IPS DF 19.7 (cell line): ENCODE results near the gene F2.
"Not testable (repeated sequence)": the region's sequence is repeated elsewhere in the genome, so short reads cannot be mapped to it uniquely, and the experiment has no call there.

Source experiments
- DNase-seq: peaks from one replicate; pipeline ENCODE4 v3.0.0-alpha.2; 2013; ENCODE audit warnings: low read depth, low spot score

The F2 gene

DNA sequence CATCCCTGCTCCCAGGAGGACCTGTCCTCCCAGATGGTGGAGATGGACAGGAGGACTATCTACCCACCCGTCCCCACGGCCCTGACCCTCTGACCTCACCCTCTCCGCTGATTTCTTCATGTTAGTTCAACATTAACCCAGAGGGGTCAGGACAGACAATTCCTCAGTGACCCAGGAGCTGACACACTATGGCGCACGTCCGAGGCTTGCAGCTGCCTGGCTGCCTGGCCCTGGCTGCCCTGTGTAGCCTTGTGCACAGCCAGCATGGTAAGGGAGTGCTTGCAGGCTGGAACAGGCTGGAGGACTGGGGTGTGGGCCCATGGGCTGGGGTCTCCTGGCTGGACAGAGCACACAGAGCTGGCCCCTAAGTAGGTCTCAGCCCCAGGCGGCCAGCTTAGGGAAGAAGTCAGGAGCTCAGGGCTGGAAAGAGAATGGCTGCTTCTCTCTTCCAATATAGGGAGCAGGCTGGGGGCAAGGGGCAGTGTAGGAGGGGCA is at the start of gene F2:
Gene F2, plus strand, starts transcription at position 166 of the 495 bp plus-strand sequence. Its CDS starts 23 bp downstream, at position 189.
- no peak for DNase-seq

DNA sequence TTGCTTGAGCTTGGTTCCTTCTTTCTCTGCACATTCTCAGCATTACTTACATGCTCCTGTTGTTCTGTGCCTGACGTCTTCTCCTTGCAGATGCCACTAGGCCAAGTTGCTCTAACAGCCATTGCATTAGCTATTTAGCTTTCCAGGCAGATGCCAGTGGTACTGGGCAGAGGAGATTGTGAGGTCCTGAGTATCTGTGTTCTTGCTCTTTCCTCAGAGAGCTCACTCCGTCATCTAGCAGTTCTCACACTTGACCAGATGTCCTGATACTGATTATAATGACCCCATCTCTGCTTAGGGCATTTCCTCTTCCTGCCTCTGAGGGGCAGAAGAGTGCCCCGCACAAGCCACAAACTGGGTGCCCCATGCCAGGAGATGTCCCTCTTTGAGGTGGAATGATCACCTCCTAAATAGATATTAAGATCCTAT is 49.3 kb upstream of the F2 start:
- DNase-seq: no peak

DNA sequence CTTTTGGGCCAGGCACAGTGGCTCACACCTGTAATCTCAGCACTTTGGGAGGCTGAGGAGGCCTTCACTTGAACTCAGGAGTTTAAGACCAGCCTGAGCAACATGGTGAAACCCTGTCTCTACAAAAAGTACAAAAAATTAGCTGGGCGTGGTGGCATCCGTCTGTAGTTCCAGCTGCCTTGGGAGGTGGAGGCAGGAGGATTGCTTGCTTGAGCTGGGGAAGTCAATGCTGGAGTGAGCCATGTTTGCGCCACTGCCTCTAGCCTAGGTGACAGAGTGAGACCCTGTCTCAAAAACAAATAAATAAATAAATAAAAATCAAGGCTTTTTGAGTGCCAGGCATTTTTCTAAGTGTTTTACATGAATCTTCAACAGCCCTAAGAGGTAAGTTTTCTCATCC is 48.5 kb upstream of the F2 start:
- DNase-seq: not testable (repeated sequence)

DNA sequence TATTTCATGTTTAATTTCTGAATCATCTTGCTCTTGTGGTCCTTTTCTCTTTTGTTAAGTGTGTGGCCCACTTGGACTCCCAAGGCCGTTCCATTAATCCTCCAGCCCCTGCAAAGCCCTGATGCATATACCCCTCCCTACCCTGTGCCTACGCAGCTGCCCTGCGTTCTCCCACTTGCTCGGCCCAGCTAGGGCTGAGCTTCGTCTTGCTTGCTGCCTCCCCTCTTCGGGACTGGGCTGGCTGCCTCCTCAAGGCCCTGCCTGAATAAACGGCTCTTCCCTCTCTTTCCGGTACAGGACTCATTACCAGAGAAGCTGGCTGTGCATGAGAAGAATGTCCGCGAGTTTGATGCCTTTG is 47.1 kb upstream of the F2 start:
- no peak for DNase-seq

DNA sequence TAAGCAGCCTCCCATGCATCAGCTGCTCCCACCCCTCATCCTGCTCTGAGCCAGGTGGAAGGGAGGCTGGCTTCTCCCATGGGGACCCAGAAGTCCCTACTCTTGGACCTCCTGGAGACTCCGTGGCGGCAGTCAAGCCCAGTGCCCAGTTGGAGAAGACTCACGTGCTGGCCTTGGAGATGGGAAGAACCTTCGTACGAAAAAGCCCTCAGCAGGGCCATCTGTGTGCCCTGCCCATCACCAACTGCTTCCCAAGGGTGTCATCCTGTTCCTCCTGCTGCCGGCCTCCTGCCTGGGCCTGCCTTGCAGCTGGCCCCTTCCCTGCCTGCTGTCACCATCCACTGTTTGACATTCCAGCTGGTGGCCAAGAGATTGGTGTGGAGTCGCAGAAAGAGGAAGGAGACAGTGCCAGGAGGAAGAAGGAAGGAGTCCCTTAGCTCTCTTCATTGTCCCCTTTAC is 46.6 kb upstream of the F2 start:
- DNase-seq: no peak

DNA sequence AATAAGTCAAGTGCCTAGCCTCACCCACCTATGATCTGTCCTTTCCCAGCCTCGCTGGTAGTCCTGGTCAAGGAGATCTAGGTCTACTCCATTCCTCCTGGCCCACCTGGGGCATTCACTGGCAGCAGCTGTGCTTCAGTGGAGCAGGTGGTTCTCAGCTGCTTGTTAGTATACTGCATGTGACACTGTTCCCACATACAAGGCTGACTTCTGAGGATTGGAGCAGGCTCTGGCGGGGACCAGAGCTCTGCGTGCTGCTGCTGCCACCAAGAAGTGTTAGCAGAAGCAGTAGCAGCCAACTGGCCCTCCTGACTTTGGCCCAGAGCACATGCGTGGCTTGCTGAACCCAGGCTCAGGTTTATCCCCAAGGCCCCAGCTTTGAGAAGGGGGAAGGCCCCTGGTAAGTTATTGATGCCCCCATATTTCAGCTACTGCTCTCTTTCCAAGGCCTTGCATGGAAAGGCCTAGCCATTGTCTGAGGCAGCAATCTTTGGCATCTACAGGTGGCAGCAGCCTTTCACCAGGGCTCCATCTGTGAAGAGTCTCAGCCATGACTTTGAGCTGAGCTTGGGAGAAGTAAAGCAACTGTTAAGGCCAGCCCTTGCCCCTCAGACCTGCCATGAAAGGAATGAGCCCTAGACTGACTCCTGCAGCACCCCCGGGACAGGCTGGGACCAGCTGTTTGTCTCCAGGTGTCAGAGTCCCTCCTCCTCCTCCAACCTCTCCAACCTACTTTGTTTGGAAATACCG is 45.1 kb upstream of the F2 start:
- DNase-seq: no peak

DNA sequence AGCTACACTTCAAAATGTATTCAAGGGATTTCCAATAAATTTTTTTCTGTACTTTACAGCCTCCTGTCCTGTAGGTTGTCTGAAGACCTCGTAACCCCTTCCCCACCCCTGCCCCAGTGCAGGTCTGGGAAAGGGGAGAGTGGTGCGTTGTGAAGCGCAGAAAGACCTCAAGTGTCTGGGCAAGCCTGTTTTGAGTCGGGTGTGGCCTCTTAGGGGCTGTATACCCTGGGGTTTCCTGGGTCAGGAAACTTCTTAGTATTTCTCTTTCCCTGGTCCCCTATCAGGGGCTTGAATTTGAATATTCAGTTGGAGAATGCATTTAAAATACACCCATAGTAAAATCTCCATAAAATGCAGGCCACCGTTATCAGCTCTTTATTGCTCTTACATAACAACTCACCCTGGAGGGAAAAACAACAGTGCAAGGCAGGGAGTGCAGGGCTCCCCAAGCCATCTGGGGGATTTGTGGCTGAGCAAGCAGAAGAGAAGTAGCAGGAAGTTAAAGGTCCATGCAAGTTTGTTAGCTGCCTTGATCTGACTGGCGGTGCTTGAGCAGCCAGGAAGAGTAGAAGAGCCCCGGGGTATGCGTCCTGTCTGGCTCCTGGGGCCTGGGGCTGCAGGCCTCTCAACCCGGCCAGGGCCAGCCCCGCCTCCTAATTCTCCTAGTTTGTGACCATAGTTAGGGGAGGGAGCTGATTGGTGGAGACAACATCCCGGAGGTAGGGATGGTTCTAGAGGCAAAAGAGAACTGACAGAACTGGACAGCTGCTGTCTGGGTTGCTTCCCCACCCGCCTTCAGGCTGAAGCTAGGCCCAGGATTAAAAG is 44.3 kb upstream of the F2 start:
- peak; percentile 50 for DNase-seq

DNA sequence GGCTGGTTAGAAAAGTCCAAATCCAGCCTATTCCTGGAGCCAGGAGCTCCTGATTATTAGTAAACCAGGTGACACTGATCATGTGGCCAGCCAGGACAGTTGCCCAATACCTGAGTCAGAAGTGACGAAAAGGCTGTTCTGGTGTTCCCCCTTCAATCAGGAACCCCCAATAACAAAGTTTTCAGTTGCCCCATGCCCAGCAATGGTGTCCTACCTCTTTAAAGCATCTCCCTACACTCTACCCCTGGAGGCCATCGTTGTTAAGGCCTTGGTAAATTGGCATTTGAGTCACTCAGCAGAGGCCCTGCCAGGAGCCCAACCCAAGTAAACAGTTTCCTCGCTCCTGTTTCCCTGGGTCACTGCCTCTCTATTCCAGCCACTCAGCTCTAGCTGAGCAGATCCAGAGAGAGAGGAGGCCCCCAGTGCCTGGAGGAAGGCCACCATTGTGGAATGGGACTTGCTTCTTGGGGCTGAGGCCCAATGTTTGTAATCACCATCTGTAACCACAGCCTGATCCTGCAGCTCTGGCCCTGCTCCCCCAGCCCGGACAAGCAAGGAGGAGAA is 43.6 kb upstream of the F2 start:
- DNase-seq: no peak

DNA sequence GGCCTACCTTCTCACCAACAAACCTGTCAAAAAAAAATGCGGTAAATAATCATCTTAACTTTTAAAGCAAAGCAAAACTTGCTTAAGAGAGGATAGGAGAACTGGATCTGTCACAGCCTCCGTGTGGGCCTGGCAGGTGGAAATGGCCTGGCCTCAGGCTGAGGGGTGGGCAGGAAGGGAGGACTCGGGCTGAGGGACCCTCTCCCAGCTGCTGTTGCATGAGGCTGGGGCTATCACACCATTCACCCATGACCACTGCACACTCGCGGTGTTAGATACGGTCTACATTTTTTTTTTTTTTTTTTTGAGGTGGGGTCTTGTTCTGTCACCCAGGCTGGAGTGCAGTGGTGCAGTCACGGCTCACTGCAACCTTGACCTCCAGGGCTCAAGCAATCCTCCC is 43.1 kb upstream of the F2 start:
- no peak for DNase-seq

DNA sequence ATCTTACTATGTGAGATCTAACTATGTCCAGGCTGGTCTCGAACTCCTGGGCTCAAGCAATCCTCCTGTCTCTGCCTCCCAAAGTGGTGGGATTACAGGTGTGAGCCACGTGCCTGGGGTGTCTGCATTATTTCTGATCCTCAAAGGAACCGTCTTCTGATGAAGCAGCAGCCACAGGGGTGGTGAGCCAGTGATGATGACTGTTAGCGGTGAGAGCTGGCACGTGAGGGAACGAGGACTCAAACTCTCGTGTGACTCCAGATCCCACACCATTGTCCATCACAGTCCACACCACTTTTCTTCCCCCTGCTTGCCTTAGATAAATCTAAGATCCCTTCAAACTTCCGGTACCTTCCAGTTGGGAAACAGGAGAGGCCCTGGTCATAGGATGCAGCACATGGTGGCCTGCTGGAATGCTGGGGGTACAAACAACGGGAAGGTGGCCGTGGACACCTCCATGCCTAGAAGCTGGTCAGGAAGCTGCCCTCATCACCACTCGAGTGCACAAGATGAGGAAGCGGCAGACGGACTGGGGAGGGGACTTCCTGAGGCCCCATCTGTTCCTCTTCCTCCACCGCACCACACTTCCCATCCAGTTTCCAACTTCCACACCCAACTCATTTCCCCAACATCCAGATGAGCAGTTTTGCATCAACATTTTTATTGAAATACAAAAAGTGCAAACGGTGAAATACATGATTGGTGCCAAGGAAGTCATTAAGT is 42.4 kb upstream of the F2 start:
- no peak for DNase-seq

DNA sequence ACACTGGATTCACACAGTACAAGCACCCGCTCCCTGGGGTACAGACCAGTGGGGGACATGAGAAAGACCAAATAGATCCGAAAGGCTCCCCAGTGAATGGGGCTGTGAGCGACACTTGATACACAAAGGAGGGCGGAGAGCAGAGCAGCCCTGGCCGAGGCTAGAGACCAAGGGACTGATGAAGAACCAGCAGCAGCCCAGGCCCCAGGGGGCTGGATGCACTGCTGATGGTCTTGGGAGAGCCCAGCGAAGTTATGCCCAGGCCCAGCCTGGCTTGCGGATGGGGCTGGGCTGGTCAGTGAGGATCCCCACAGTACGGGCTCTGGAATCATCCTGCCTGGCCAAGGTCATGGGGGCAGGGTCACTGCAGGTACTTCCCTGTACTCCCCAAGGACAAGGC is 41.8 kb upstream of the F2 start:
- no peak for DNase-seq

DNA sequence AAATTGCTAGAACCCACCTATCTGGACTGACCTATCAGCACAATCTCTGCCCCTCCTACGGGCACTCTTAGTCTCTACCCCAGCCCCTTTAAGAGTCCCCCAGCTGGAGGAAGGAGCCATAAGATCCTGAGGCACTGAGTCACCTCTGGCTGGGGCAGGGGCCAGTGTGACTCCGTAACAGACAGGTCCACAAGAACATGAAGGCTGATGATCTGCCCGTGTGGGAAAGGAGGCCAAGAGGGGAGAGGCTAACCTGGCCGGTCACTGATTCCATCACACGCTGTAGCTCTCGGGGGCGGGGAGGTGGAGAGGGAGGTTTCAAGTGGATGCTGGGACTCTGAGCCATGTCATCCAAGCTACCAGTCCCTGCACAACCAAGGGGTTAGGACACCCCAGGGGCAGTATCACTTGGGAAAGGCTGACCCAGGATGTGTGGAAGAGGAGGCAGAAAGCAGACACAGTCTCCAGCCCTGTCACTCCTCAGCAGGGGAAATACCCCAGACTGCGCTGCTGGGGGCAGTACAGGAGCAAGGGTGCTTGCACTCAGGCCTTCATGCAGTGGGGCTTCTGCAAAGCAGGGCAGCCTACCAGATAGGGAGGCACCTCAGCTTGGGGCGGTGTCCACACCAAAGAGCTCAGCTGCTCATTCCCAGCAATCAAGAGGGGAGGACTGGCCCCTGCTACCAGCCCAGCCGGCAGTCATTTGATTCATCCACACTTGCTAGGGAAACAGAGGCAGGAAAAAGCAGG is 40.8 kb upstream of the F2 start:
- no peak for DNase-seq

DNA sequence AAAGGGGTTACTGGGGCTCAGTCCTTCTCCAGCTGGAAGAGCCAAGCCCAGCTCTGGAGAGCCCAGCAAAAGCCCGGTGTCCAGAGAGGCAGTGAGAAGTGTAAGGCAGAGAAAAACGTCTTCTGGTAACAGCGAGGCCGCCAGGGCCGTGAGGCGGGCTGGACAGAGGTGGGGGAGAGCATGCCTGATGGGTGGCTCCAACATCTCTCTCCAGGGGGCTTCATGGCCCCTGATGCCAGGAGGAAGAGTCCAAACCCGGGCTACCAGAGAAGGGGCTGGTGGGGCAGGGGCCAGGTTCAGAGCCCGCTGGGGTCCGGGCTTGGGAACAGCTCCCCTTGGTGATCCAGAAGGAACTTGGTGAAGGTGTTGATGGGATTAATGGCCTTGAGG is 40.3 kb upstream of the F2 start:
- DNase-seq: no peak

DNA sequence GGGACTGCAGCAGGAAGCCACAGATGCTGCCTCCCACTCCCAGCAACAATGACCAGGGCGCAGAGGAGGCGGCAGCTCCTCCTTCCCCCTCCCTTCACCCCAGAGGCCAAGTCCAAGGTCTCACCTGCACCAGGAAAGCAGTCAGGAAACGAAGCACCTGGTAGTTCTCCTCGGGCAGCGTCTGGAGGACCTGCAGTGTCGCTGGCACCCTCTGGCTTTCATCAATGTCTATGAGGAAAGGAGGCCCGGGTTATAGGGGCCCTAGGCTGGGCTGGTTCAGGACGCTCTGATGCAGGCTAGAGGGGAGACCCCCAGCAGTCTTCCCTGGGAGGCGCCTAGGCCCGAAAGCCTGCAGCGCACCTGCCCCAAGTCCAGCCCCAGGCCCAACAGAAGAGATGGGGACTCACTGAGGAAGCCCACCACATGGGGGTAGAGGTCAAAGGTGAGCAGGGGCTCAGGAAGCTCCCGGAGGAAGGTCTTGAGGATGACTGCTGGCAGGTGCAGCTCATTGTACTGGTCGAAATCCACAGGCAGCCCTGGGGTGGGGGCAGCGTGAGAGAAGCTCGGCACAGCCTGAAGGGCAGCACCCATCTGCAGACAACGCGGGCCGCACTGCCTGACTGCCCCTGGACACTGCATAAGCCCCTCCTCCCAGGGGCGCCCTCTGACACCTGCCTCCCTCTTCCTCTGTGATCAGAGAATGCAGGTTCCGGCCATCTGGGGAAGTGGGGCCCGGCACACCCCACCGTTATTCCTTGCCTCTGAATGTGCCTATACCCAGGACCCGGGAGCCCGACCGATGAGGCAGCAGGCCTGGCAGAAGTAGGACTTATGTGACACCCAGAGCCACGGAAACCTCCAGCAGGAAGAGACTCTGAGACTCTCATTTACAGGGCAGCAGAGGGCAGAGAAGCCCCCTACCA is 39.5 kb upstream of the F2 start:
- no peak for DNase-seq

DNA sequence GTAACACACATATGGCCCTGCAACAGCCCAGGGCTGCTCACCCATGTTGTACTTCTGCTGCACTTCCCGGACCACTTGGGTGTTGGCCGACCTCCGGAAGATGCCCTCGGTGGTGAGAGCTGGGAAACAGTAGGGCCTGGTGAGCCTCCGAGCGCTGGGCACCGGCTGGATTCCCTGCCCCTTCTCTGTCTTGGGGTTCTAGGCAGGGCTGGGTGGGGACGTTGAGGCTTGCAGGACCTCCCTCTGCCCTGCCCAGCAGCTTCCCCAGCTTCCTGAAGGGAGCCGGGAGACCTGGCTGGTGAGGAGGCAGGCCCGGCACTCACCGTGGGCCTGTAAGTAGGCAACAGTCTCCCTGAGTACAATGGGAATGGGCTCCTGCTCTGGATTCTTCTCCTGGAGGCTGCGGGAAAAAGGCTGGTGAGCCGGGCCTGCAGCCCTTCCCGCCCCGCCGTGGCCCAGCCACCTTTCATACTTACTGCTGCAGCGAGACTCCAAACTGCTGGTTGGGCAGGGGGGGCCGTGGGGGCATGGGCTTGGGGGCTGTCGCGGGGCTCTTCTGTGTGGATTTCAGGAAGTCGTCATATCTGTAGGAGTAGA is 38.8 kb upstream of the F2 start:
- no peak for DNase-seq

DNA sequence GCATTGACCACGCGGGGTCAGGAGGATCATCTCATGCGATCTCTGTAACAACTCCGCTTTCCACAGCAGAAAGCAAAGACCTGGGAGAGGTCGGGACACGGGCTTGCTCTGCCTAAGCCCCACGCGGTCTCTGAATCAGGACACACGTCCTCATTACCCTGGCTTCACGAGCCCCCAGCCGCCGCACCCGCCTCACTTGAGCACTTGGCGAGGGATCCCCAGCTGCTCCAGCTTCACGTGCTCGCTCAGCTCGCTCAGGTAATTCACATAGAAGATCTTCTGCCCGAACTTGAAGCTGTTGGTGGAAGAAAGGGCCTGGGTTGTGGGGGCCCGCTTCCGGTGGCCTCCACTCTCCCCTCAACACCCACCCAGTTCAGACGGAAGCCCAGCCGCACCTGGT is 38.2 kb upstream of the F2 start:
- no peak for DNase-seq

DNA sequence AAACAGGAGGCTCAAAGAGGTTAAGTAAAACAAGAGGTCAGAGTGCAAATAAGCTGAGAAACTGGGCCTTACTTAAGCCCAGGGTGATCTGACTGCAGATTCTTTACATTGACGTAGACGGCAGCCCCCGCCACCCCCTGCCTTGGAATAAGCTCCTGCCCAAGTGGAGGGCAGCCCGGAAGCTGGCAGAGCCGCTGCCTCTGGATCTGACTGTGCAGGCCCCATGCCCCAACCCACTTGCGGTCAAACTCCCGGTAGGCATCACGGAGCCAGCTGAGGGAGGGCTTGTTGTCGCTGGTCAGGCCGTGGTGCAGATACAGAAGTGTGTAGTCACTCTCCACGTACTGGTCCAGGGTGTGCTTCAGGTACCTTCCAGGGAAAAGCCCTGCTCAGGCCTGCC is 37.2 kb upstream of the F2 start:
- no peak for DNase-seq

DNA sequence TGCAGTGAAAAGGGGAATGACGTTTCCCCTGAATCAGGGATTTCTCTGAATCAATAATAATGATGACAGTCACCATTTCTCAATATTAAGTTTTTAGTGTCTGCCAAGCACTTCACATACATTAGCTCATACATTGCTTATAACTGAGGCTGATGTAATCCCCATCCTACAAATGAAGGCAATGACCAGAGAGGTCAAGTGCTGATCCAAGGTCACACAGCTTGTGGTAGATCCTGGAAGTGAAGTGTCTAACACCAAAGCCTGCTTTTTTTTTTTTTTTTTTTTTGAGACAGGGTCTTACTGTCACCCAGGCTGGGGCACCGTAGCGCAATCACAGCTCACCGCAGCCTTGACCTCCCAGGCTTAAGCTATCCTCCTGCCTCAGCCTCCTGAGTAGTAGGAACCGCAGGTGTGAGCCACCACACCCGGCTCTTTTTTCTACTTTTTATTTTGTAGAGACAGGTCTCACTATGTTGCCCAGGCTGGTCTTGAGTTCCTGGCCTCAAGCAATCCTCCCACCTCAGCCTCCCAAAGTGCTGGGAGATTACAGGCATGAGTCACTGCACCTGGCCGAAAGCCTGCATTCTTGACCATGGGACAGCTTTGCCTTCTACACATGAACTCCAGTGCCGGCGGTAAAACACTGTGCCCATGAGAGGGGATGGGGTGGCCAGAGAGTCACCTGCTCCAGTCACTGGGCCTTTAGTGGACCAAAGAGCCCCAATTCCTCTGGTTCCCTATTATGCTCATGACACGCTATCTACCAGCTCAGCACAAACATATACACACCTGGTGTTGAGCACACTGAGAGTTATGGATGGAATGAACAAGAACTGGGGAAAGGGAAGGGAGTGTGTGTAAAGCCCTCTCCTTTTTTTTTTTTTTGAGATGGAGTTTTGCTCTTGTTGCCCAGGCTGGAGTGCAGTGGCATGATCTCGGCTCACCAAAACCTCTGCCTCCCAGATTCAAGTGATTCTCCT is 36.0 kb upstream of the F2 start:
- DNase-seq: no peak

DNA sequence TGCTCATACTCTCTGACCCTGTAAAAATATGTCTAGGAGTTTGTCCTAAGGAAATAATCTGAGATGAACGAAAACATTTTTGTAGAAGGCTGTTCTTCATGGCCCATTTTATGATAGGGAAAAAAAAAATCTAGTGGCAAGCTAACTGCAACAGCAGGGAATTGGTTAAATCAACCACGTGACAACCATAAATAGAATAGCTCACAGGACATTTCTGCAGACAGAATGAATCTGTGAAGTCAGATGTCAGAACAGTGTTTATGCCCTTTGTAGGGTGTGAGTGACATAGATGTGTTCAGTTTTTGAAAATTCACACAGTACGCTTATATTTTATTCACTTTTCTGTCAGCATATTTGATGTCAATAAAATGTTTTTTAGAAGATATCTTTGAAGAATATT is 34.6 kb upstream of the F2 start:
- no peak for DNase-seq
